ENCODE measurements around the gene SUCLG2. TPM values are rescaled to one million over a fixed set of nuclear protein-coding genes. Genes with fewer than 3 reads are reported as not detected.
A peak's percentile ranks its signal among the peaks of the same experiment; 100 is the strongest.

Gene SUCLG2
- total RNA-seq, 3 donors from 2014 or later = 28.3 to 38.2 (median 29.7) TPM

DNA sequence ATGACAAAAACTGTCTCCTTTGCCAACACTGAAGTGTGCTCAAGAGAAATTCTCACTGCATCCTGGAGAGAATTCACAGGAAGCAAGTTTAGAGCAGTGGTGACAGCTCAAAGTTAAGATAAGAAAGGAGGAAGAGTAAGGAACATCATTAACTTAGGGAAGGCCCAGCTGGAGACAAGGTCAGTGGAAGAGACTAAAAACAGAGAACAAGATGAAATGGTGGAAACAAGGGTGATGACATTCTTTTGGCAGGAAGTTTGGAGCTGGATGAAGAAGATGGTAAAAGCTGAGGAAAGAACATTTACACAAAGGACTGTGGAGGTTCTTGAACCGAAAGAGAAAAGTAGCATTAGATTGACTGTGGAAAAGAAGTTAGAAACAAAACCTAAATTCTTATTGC, 6.7 kb upstream of the SUCLG2 start:
- Mint-ChIP-seq H3K4me1 (ENCODE audit: low read depth) (peaks cover 46% of the 10 kb centered on the region), H3K36me3 (ENCODE audit: insufficient read depth) (no peaks in the 10 kb centered on the region), H3K4me3 (no peak overlapping the region)

DNA sequence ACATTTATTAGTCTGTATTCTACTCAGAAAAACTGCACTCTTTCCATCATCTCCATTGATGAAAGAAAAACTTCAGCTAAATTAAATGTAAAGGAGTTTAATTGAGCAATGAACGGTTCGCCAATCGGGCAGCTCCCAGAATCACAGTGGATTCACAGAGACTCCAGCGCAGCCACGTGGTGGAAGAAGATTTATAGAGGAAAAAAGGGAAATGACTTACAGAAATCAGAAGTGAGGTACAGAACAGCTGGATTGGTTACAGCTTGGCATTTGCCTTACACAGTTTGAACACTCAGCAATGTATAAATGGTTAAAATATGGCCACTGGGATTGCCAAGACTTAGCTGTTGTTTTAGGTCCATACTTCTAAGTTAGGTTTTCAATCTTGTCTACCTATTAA, 2.8 kb upstream of the SUCLG2 start:
- ATAC-seq = no peak
- no peak overlapping the region for H3K4me3 Mint-ChIP-seq
- peaks cover 5% of the 10 kb centered on the region for H3K9me3 Mint-ChIP-seq
- DNase-seq = no peak
- peaks cover 3% of the 10 kb centered on the region for H3K36me3 Mint-ChIP-seq (ENCODE audit: insufficient read depth)
- H3K27me3 Mint-ChIP-seq (ENCODE audit: low read depth) = no peaks in the 10 kb centered on the region
- peaks cover 44% of the 10 kb centered on the region for H3K4me1 Mint-ChIP-seq (ENCODE audit: low read depth)

More for the DNA sequence above, 6.7 kb upstream of the SUCLG2 start:
- peaks cover 5% of the 10 kb centered on the region for H3K9me3 Mint-ChIP-seq
- H3K27me3 Mint-ChIP-seq (ENCODE audit: low read depth) = no peaks in the 10 kb centered on the region
- no peak for ATAC-seq
- DNase-seq = no peak

DNA sequence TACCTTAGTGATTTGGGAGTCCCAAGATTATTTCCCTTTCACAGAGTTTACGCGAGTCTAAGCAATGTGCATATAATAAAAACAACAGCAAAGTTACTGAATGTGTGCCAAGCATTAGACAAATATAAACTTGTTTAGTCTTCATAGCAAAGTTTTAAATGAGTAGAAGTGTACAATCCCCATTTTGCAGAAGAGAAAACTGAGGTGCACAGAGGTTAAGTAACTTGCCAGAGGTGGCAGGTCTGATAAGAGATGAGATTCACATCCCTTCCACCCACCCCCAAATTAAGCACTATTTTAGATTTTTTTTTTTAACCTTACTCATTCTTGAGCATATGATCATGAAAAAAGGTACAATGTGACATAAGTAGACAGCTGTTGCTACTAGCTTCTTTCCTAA, 2.2 kb upstream of the SUCLG2 start:
- ATAC-seq (no peak), DNase-seq (no peak)
- Mint-ChIP-seq H3K27me3 (ENCODE audit: low read depth) (no peaks in the 10 kb centered on the region), H3K4me1 (ENCODE audit: low read depth) (peaks cover 47% of the 10 kb centered on the region), H3K9me3 (peaks cover 5% of the 10 kb centered on the region), H3K36me3 (ENCODE audit: insufficient read depth) (peaks cover 8% of the 10 kb centered on the region), H3K4me3 (no peak overlapping the region)

DNA sequence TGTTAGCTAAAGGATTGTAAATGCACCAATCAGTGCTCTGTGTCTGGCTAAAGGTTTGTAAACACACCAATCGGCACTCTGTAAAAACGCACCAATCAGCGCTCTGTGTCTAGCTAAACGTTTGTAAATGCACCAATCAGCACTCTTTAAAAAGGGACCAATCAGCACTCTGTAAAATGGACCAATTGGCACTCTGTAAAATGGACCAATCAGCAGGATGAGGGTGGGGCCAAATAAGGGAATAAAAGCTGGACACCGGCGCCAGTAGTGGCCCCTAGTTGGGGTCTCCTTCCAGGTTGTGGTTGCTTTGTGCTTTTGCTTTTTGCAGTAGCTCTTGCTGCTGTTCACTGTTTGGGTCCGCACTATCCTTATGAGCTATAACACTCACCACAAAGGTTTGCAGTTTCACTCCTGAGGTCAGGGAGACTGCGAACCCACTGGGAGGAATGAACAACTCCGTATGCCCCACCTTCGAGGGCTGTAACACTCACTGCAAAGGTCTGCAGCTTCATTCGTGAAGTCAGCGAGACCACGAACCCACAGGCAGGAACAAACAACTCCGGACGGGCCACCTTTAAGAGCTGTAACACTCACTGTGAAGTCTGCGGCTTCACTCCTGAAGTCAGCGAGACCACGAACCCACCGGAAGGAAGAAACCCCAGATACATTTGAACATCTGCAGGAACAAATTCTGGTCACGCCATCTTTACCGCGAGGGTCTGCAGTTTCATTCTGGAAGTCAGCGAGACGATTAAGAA, 1.1 kb upstream of the SUCLG2 start:
- H3K36me3 Mint-ChIP-seq (ENCODE audit: insufficient read depth) = peaks cover 8% of the 10 kb centered on the region
- H3K4me1 Mint-ChIP-seq (ENCODE audit: low read depth) = peaks cover 52% of the 10 kb centered on the region
- H3K9me3 Mint-ChIP-seq = peaks cover 5% of the 10 kb centered on the region
- peak; percentile 65 to 69 for ATAC-seq
- DNase-seq = peak; percentile 52
- H3K27me3 Mint-ChIP-seq (ENCODE audit: low read depth) = no peaks in the 10 kb centered on the region
- peak overlapping the region; percentile 82 for H3K4me3 Mint-ChIP-seq

DNA sequence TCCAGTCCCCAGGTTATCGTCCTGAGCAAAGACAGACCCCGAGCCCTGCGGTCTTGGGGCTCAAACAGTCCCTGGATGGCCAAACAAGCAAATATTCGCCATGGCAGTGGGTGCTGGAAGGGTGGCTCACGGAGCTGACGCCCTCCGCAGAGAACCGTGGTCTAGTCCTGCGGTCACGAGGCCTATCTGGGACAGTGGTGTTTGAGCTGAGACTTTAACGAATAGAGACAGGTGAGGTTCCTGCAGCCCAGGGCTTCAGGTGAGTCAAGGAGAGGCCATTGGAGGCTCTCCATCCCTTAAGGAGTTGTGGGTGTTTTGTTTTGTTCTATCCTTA, 399 bp upstream of the SUCLG2 start:
- peaks cover 8% of the 10 kb centered on the region for H3K36me3 Mint-ChIP-seq (ENCODE audit: insufficient read depth)
- DNase-seq (peak; percentile 8), ATAC-seq (peak; percentile 1)
- peak overlapping the region; percentile 82 for H3K4me3 Mint-ChIP-seq
- peaks cover 55% of the 10 kb centered on the region for H3K4me1 Mint-ChIP-seq (ENCODE audit: low read depth)
- peaks cover 5% of the 10 kb centered on the region for H3K9me3 Mint-ChIP-seq
- H3K27me3 Mint-ChIP-seq (ENCODE audit: low read depth) = no peaks in the 10 kb centered on the region

DNA sequence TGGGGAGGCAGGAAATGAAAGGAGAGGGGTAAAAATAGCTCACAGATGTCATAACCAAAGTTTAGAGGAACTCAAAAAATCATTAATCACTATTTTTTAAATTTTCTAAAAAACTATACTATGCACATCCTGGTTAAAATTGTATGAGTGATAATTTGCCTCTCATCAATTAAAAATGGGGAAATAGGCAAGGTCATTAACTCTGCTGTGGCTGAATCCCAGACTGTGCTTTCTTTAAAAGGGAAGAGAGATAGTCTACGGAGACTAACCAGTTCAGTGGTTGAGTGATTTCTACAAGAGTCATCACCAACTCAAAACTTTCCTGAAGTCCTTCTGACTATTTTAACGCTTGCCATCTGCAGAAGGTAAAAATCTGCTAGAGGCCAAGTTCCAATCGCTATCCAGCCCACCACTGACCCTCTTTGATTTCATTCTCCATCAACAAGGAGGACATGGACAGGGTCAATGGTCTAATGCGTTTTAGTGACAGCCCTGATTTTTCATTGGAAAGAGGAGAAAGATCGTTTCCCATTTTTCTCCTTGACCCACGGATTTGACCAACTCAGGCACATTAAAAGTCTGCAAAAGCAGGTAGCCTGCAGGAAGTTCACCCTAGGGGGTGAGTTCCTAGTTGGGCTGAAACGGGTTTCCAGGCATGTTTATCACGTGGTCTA, 850 bp downstream of the SUCLG2 start:
- Mint-ChIP-seq H3K4me1 (ENCODE audit: low read depth) (peaks cover 65% of the 10 kb centered on the region), H3K36me3 (ENCODE audit: insufficient read depth) (peaks cover 13% of the 10 kb centered on the region), H3K9me3 (peaks cover 5% of the 10 kb centered on the region), H3K4me3 (peak overlapping the region; percentile 81), H3K27me3 (ENCODE audit: low read depth) (no peaks in the 10 kb centered on the region)
- DNase-seq = no peak
- peak in 1 of 2 donors; percentile 6 for ATAC-seq

DNA sequence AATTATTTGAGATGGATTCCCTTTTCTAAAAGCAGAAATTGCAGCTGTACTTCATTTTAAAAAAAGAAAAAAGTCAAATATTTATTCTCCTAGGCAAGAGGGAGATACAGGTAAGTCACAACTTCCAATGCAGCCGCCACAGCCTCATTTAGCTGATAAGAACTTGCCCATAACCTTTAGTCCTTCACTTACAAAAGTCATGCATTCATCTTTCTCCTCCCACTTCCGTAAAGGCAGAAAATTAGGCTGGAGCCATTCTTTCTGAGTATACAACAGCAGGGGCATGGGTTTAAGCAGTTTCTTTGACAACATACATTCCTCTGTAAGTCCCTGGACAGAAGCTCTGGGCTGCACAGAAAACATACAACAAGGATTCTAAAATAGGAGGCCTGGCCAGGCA, 4.3 kb downstream of the SUCLG2 start:
- Mint-ChIP-seq H3K36me3 (ENCODE audit: insufficient read depth) (peaks cover 22% of the 10 kb centered on the region), H3K9me3 (no peaks in the 10 kb centered on the region), H3K4me1 (ENCODE audit: low read depth) (peaks cover 74% of the 10 kb centered on the region), H3K27me3 (ENCODE audit: low read depth) (no peaks in the 10 kb centered on the region), H3K4me3 (no peak overlapping the region)
- DNase-seq = no peak
- ATAC-seq = no peak

DNA sequence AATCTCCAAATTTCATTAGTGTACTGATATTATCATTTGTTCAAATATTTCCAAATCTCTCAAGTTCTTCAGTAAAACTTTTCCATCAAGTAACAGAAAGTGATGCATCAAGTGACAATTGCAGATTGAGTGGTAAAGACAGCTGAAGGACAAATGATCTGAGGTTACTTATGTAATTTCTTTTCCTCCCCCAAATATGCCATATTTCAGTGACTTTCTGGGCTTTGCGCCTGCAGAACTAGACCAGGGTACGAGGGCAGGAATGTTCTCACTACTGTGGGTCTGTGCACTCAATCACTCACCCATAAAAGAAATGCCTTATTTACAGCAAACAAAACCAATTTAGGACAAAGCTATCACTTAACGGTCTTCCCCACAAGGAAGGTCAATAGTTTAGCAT, 4.7 kb downstream of the SUCLG2 start:
- DNase-seq (no peak), ATAC-seq (no peak)
- Mint-ChIP-seq H3K4me3 (no peak overlapping the region), H3K9me3 (no peaks in the 10 kb centered on the region), H3K27me3 (ENCODE audit: low read depth) (no peaks in the 10 kb centered on the region), H3K4me1 (ENCODE audit: low read depth) (peaks cover 74% of the 10 kb centered on the region), H3K36me3 (ENCODE audit: insufficient read depth) (peaks cover 22% of the 10 kb centered on the region)

DNA sequence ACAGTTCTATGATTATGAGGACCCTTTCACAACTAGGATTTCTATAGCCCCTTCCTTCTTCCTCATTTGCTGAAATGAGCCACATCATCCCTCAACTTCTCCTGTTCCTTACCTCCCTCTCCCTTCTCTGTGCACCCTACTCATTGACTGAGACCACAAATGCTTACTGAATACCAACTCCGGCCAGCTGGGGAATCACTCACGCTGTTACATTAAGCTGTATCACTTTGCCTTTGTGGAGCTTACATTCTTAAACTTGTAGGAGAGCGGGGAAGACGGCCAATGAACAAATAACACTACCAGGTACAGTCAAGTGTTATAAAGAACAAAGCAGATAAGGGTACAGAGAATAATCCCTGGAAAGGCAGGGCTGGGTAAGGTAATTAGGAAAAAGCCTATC, 5.7 kb downstream of the SUCLG2 start:
- Mint-ChIP-seq H3K4me1 (ENCODE audit: low read depth) (peaks cover 81% of the 10 kb centered on the region), H3K36me3 (ENCODE audit: insufficient read depth) (peaks cover 30% of the 10 kb centered on the region), H3K4me3 (no peak overlapping the region), H3K9me3 (no peaks in the 10 kb centered on the region), H3K27me3 (ENCODE audit: low read depth) (no peaks in the 10 kb centered on the region)
- DNase-seq (no peak), ATAC-seq (no peak)

DNA sequence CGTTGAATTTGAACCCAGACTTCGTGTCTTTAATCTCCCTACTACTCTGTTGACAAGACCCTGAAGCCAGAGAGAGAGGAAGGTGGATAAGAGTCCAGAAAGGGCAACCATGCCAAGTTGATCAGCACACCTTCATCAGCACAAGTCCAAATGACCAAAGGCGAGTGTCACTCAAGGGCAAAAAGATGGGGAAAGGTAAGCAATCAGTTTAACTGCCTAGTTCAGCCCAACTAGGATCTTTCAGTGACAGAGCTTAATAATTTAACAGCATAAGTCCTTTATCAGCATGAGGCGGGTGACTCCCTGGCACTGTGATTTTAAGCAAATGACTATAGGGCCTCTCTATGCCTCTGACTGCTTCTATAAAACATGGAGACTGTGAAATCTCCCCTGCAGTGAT, 6.2 kb downstream of the SUCLG2 start:
- DNase-seq = no peak
- Mint-ChIP-seq H3K4me1 (ENCODE audit: low read depth) (peaks cover 82% of the 10 kb centered on the region), H3K36me3 (ENCODE audit: insufficient read depth) (peaks cover 34% of the 10 kb centered on the region)

DNA sequence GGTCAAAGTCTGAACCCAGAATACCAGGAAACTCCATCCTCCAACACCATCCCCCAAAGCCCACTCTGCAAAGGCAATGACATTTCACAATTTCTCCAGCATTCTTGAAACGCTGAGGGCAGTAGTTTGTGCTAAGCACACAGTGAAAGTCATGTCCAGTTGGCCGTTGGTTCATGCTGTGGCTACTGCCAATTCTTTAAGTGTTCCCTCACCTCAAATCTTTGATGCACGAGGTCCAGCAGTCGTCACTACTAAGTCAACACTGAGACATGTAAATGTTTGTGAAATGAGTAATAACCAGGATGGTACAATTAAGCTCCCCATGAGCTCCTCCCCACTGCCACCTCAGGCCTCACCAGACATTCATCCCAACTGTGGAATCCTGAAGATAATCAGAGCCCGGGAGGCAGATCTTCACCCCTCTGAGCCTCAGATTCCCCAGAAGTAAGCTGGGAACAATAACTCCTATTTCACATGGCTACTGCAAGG, 7.0 kb downstream of the SUCLG2 start:
- Mint-ChIP-seq H3K27me3 (ENCODE audit: low read depth) (no peaks in the 10 kb centered on the region), H3K36me3 (ENCODE audit: insufficient read depth) (peaks cover 32% of the 10 kb centered on the region), H3K4me3 (no peak overlapping the region), H3K4me1 (ENCODE audit: low read depth) (peaks cover 78% of the 10 kb centered on the region), H3K9me3 (no peaks in the 10 kb centered on the region)
- no peak for ATAC-seq
- DNase-seq = no peak

More for the DNA sequence above, 6.2 kb downstream of the SUCLG2 start:
- Mint-ChIP-seq H3K27me3 (ENCODE audit: low read depth) (no peaks in the 10 kb centered on the region), H3K9me3 (no peaks in the 10 kb centered on the region), H3K4me3 (no peak overlapping the region)
- no peak for ATAC-seq

DNA sequence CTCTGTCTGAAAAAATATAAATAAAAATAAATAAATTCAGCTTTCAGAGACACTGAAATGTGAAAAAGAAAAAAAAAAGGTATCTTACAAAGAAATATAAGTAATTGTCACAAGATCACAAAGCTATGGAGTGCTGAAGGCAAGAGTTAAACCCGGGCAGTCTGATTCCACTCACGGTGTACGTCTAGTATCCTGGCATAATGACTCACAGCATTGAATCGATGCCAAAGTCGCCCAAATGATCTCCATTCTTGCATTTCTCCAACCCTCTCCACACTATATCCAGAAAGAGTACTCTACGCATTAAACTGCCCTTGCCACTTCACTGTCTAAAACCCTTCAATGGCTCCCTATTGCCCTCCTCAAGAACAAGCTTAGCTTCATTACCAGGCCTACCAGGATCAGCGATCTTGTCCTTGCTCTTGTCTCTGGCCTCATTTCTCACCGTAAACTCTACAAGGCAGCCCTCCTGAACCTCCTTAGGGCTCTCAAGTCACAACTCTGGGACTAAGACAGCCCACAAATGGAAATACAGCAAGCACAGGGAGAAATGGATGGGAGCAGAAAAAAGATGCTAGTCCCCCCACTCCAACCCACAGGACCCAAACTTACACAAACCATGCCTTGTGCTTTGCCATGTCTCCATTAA, 7.7 kb downstream of the SUCLG2 start:
- no peaks in the 10 kb centered on the region for H3K9me3 Mint-ChIP-seq
- H3K4me3 Mint-ChIP-seq = no peak overlapping the region
- no peak for ATAC-seq
- no peak for DNase-seq
- H3K27me3 Mint-ChIP-seq (ENCODE audit: low read depth) = no peaks in the 10 kb centered on the region
- peaks cover 26% of the 10 kb centered on the region for H3K36me3 Mint-ChIP-seq (ENCODE audit: insufficient read depth)
- H3K4me1 Mint-ChIP-seq (ENCODE audit: low read depth) = peaks cover 77% of the 10 kb centered on the region

DNA sequence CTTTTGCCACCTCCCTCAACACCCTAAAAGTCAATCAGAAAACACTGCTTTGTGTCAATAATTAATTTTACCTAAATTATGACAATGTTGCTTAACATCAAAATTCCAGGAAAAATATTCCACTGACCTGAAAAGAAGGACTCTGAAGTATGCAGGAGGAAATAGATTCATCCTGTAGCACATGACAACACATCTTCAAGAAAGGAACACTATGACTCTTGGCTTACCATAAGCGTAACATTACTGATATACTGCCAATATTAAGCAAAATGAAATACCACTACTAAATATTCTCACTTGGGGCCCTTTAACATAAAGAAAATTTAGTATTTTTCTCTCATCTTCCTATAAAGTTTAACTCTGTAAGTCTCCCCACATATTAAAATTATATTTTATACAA, 9.6 kb downstream of the SUCLG2 start:
- Mint-ChIP-seq H3K9me3 (no peaks in the 10 kb centered on the region), H3K36me3 (ENCODE audit: insufficient read depth) (peaks cover 29% of the 10 kb centered on the region), H3K4me3 (no peak overlapping the region), H3K27me3 (ENCODE audit: low read depth) (no peaks in the 10 kb centered on the region), H3K4me1 (ENCODE audit: low read depth) (peaks cover 76% of the 10 kb centered on the region)
- ATAC-seq (no peak), DNase-seq (no peak)

DNA sequence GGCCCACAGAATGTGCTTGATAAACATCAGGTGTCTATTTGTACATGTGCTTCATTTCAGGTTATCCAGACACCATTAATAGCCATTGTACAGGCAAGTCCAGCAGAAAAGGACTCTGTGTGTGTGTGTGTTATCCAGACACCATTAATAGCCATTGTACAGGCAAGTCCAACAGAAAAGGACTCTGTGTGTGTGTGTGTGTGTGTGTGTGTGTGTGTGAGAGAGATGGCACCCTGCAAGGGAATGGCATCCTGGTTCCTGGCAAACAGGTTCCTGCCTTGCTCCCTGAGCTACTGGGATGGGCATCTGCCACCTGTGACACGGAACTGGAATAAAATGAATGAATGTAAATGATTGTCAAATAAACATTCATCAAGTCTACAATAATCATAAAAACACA, 11.7 kb downstream of the SUCLG2 start:
- H3K36me3 Mint-ChIP-seq (ENCODE audit: insufficient read depth) = peaks cover 21% of the 10 kb centered on the region
- DNase-seq = no peak
- no peaks in the 10 kb centered on the region for H3K27me3 Mint-ChIP-seq (ENCODE audit: low read depth)

DNA sequence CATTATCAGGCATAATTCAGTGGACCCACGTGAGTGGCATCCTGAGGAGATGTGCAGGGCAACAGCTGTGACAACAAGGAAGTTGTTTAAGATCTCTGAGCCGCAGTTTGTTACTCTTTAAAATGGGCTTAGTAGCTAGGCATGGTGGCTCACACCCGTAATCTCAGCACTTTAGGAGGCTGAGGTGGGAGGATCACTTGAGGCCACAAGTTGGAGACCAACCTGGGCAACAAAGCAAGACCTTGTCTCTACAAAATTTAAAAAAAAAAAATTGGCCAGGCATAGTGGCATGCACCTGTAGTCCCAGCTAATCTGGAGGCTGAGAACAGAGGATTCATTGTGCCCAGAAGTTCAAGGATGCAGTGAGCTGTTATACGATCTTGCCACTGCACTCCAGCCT, 12.2 kb downstream of the SUCLG2 start:
- Mint-ChIP-seq H3K36me3 (ENCODE audit: insufficient read depth) (peaks cover 20% of the 10 kb centered on the region), H3K9me3 (no peaks in the 10 kb centered on the region), H3K4me1 (ENCODE audit: low read depth) (peaks cover 76% of the 10 kb centered on the region), H3K27me3 (ENCODE audit: low read depth) (no peaks in the 10 kb centered on the region), H3K4me3 (no peak overlapping the region)
- ATAC-seq (no peak), DNase-seq (no peak)

More for the DNA sequence above, 11.7 kb downstream of the SUCLG2 start:
- ATAC-seq = no peak
- no peak overlapping the region for H3K4me3 Mint-ChIP-seq
- H3K9me3 Mint-ChIP-seq = no peaks in the 10 kb centered on the region
- H3K4me1 Mint-ChIP-seq (ENCODE audit: low read depth) = peaks cover 77% of the 10 kb centered on the region

All from activated T-cell treated with anti-CD3 and anti-CD28 coated beads, Interleukin-2, amount 50 U/mL, for 4 hours (primary cell).